Cardiac fibroblast (primary cell): ENCODE measurements around the gene SLC2A4RG.
A peak's percentile ranks its signal among the peaks of the same experiment; 100 is the strongest.

ENCODE experiments used
- DNase-seq, 2 donors: peaks; one replicate each; pipeline versions ENCODE4 v3.0.0 to v3.0.0-alpha.2; 2010; ENCODE audit warnings: low read depth in 2 of 2
- H3K4me3 ChIP-seq, 2 donors: replicated peaks in 1 of 2; 1 replicate in 1 of 2; 2 replicates in 1 of 2; pipeline ENCODE4 v1.5.1; 2011; ENCODE audit warnings: low read depth in 2 of 2, low read length in 2 of 2, mild to moderate bottlenecking in 2 of 2, moderate library complexity in 1 of 2
- TF ChIP-seq, protein P1 (sequence below): IDR thresholded peaks from one replicate; pipeline ENCODE4 v1.5.1; 2011; ENCODE audit warnings: low read depth, mild to moderate bottlenecking, low read length, inconsistent platforms

Gene SLC2A4RG

DNA sequence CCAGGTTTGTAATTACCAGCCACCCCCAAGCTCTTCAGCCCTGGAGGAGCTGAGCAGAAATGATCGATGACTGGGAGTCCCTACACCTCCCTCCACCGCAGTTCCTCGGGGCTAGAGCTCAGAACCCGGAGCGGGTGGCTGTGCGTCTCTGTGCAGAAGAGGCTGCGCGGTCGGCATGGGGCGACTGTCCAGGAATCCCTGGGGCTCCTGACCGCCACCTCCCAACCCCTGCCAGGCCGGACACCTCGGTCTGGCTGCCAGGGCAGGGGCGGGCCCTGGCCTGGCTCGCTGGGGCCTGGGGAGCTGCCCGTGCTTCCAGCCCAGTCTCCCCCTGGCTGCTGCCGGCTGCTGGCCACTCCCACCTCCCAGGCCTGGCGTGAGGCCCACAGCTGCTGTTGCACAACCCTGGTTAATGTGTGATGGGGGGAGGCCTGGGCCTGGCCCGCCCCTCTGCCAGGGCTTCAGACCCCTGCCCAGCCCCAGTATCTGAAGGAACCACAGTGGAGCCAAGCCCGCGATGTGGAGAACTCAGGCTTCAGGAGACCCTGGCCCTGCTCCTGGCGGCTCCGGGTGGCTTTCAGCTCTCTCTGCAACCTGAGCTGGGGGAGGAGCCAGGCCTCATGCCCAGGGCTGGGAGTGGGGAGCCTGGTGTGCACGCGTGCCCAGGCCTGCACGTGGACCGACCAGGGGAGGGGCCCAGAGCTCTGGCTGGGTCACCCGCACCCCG is 1.2 kb downstream of the SLC2A4RG start:
- TF ChIP-seq, protein P1, sequence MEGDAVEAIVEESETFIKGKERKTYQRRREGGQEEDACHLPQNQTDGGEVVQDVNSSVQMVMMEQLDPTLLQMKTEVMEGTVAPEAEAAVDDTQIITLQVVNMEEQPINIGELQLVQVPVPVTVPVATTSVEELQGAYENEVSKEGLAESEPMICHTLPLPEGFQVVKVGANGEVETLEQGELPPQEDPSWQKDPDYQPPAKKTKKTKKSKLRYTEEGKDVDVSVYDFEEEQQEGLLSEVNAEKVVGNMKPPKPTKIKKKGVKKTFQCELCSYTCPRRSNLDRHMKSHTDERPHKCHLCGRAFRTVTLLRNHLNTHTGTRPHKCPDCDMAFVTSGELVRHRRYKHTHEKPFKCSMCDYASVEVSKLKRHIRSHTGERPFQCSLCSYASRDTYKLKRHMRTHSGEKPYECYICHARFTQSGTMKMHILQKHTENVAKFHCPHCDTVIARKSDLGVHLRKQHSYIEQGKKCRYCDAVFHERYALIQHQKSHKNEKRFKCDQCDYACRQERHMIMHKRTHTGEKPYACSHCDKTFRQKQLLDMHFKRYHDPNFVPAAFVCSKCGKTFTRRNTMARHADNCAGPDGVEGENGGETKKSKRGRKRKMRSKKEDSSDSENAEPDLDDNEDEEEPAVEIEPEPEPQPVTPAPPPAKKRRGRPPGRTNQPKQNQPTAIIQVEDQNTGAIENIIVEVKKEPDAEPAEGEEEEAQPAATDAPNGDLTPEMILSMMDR: no peak
- DNase-seq: peak; percentile 89 to 95
- peak overlapping the region; percentile 56 to 70 for H3K4me3 ChIP-seq

DNA sequence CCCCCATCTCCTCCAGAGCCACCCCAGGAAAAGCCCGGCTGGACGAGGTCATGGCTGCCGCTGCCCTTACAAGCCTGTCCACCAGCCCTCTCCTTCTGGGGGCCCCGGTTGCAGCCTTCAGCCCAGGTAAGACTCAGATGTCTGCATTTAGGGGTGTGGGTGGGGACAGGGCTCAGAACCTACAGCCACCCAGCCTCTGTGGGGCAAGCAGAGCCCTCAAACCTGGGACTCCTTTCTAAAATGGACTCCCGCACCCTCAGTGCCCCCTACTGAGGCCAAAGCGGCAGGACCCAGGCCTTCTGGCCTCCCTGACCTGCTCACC is 1.7 kb downstream of the SLC2A4RG start:
- DNase-seq: no peak
- TF ChIP-seq, protein P1: no peak
- peak overlapping the region; percentile 56 to 70 for H3K4me3 ChIP-seq

DNA sequence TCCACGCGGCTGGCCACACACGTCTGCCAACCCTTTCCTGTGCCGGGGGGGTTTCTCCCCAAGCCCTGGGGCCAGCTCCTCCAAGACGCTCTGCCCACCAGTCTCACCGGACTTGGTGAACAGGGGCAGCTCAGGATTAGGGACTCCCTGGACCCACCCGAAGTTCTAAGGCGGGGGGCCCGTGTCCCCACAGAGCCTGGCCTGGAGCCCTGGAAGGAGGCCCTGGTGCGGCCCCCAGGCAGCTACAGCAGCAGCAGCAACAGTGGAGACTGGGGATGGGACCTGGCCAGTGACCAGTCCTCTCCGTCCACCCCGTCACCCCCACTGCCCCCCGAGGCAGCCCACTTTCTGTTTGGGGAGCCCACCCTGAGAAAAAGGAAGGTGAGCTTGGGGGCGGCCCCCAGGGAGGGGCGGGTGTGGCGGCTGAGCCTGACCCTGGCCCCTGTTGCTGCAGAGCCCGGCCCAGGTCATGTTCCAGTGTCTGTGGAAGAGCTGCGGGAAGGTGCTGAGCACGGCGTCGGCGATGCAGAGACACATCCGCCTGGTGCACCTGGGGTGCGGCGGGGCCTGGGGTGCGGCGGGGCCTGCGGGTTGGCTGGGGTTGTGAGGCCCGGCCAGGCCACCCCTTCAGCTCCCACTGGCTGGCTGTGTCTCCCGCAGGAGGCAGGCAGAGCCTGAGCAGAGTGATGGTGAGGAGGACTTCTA is 2.3 kb downstream of the SLC2A4RG start:
- H3K4me3 ChIP-seq: peak overlapping the region; percentile 56 to 70
- TF ChIP-seq, protein P1: no peak
- DNase-seq: no peak

DNA sequence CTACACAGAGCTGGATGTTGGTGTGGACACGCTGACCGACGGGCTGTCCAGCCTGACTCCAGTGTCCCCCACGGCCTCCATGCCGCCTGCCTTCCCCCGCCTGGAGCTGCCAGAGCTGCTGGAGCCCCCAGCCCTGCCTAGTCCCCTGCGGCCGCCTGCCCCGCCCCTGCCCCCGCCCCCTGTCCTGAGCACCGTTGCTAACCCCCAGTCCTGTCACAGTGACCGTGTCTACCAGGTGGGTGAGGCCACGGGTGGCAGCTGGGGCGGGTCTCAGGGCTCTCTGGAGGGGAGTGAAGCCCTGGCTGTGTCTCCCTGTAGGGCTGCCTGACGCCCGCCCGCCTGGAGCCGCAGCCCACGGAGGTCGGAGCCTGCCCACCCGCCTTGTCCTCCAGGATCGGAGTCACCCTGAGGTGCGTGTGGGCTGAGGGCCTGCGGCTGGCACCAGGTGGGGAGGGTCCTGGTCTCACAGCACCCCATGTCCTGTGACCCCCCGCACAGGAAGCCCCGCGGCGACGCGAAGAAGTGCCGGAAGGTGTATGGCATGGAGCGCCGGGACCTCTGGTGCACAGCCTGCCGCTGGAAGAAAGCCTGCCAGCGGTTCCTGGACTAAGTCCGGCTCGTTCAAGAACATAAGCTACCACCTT is 2.9 kb downstream of the SLC2A4RG start:
- no peak for DNase-seq
- no peak overlapping the region for H3K4me3 ChIP-seq
- TF ChIP-seq, protein P1: no peak

DNA sequence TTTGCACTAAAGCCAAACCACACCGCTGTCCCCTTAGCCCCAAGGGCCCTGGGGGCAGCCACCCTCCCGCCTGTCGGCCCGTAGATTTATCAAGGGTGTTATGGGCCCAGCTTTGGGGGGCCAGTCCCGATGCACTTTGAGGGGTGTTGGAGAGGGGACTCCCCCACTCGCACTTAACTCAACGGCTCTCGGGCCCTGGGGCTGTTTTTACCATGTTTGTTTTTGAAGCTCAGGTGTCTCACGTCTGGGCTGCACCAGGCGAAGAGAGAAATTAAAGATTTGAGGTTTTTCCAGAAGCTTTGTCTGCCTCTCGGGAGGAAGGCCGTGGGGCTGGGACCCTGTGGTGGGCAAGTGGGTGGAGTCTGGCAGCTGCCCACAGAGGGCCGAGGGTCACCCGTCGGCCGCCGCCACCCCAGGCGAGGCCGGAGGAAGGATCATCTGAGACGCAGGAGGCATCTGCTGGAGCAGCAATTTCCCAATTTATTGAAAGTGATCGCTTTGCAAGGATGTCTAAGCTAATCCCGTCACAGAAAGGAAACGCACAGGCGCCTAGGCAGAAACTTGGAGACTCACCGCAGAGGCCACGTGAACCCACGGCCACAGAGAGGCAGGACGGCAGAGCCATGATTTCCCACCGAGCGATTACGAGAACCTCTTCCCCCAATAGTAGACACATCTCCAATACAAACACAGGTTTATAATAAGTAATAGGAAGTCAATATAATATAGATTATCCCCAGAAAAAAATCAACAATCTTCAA is 3.8 kb downstream of the SLC2A4RG start:
- no peak for DNase-seq
- TF ChIP-seq, protein P1: no peak
- H3K4me3 ChIP-seq: no peak overlapping the region

DNA sequence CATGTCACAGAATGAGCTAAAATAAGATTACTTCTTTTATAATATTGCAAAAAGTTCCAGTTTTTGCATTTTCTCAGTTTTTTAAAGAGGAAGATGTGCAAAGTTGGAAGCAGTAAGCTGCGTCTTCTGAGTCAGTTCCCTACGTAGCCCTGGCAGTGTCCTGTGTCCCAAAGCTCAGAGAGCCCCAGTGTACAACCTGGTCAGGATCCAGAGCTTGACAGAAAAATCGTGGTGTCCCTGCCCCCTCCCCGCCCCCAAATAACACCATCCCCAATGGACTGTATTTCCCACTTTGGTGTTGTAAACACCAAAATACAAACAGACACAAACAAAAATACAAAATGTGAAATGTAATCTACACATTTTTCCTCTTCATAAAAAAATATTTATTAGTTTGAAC is 4.6 kb downstream of the SLC2A4RG start:
- TF ChIP-seq, protein P1: no peak
- H3K4me3 ChIP-seq: no peak overlapping the region
- no peak for DNase-seq
